NCI-H460 (cell line): ENCODE results near the gene PNKP. TPM values are rescaled to one million over a fixed set of nuclear protein-coding genes. Genes with fewer than 3 reads are reported as not detected.
"Not testable (repeated sequence)": the region's sequence is repeated elsewhere in the genome, so short reads cannot be mapped to it uniquely, and the experiment has no call there.

Source experiments
- DNase-seq: peaks from one replicate; pipeline ENCODE4 v3.0.0-alpha.2; 2016; ENCODE audit warnings: low read depth; ENCODE audit errors: extremely low read depth
- small RNA-seq, 2 experiments: library from RNA; depleted of rRNA; stranded (forward); fragments of <200 nt; gene quantifications; one replicate each; pipeline ENCODE3, GENCODE V24; 2014
- total RNA-seq: library from RNA; depleted of rRNA; stranded (reverse); fragments of >200 nt; shearing (Covaris generic); gene quantifications from 2 replicates; pipeline ENCODE4 v1.2.3, GENCODE V29; 2014; rRNA removed

Gene PNKP
- total RNA-seq, 1 experiment from 2014 or later, result 31.4 TPM

GRCh38 chr19:49829721-49830120, 37.7 kb downstream of the PNKP start:
- DNase-seq, result no peak

DNA sequence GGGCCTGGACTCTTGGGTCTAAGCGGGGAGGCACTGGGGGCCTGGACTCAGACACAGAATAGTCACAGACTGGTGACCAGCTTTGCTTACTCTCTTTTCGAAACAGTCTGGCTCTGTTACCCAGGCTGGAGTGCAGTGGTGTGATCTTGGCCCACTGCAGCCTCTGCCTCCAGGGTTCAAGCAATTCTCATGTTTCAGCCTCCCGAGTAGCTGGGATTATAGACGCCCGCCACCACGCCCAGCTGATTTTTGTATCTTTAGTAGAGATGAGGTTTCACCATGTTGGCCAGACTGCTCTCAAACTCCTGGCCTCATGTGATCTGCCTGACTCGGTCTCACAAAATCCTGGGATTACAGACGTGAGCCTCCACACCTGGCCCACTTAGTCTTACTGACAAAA, 38.2 kb downstream of the PNKP start:
- DNase-seq, result no peak

DNA sequence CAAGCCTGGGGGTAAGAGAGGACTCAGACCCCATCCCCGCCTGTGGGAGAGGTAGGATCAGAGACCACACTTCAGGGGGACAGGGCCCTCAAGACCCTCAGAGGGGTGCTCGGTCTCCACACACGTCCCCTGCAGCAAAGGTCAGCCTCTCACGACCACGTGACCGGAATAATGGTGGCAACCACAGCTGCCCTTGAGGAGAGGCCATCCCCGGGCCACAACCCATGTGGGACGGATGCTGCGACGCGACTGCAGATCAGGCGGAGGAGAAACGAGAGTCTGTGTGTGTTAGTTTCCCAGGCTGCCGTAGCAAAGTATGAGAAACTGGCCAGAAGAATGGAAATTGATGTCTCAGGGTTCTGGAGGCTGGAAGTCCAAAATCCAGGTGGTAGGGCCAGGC, 40.3 kb downstream of the PNKP start:
- DNase-seq, result no peak

DNA sequence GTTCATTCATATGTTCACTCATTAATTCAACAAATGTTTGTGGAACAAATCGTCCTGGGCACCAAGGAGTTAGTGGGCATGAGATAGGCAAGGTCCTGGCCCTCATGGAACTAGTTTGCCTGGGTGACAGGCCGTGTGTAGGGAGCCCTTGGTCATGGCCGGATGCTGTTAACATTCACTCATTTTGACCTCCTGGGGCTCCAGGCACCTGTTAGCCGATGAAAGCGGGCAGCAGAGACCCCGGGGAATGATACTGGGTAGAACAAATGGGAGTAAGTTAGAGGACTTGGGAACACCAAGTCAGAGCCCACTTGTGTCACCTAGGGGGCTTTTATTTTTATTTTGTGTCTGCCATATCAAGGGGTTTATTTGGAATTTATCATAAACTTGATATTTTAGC, 42.7 kb downstream of the PNKP start:
- DNase-seq, result no peak

DNA sequence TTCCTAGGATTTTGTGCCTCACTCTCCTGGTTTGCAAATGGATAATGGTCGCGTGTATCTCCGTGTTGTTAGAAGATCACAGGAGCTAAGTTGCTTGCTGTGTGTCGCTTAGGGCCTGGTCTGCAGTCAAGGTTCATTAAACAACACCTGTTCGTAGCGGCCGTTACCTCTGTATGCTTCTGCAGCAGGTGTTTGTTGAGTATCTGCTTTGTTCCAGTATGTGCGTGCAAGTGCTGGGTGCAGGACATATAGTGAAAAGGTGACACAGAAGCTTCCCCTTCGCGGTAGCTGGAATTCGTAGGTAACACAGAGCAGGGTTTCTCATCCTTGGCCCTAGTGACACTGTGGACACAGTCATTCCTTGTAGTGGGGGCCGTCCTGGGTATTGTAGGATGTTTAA, 43.9 kb downstream of the PNKP start:
- no peak for DNase-seq

DNA sequence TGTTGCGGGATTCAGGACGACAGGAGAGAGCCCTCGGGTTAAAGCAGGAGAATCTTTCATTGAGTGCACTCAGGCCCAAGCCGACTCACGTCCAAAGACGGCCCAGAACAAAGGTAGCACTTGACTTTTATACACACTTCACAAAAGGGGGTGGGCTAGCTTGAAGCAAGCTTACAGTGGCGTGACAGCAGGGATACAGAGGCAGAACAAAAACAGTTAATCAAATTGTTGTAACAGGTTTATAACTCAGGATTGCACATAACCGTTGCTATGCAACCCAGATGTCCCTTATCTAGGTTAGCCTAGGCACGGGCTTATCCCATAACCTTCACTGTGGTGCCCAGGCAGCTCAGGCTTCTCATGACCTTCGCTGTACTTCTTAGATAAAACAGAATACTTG, 47.3 kb downstream of the PNKP start:
- DNase-seq, result no peak

- not testable (repeated sequence) for DNase-seq
Measured at GRCh38 chr19:49819452-49820115, 47.8 kb downstream of the PNKP start.

DNA sequence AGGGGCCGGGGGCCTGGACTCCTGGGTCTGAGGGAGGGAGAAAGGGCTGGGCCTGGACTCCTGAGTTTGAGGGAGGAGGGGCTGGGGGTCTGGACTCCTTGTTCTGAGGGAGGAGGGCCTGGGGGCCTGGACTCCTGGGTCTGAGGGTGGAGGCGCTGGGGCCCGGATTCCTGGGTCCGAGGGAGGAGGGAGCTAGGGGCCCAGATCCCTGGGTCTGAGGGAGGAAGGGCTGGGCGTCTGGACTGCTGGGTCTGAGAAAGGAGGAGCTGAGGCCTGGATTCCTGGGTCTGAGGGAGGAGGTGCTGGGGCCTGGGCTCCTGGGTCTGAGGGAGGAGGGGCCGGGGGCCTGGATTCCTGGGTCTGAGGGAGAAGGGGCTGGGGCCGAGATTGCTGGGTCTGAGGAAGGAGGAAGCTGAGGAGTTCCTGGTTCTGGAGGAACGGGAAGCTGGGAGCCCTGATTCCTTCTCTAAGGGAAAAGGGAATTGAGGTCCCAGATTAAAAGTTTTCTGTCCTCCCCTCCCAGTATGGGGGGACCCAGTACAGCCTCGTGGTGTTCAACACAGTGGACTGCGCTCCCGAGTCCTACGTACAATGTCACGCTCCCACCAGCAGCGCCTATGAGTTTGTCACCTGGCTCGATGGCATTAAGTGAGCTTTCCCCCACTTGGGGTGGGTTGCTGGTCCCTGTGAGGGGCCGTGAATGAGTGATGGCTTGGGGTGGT, 48.6 kb downstream of the PNKP start:
- DNase-seq, result no peak

GRCh38 chr19:49817964-49818648, 49.3 kb downstream of the PNKP start, which contains the start of gene MED25:
MED25 (plus strand) TSS chr19:49818289; CDS start chr19:49818342, 53 bp downstream.
- DNase-seq, result peak; percentile 67

GRCh38 chr19:49816590-49816989, 50.8 kb downstream of the PNKP start:
- DNase-seq, result no peak

GRCh38 chr19:49814010-49814409, 53.4 kb downstream of the PNKP start:
- no peak for DNase-seq

DNA sequence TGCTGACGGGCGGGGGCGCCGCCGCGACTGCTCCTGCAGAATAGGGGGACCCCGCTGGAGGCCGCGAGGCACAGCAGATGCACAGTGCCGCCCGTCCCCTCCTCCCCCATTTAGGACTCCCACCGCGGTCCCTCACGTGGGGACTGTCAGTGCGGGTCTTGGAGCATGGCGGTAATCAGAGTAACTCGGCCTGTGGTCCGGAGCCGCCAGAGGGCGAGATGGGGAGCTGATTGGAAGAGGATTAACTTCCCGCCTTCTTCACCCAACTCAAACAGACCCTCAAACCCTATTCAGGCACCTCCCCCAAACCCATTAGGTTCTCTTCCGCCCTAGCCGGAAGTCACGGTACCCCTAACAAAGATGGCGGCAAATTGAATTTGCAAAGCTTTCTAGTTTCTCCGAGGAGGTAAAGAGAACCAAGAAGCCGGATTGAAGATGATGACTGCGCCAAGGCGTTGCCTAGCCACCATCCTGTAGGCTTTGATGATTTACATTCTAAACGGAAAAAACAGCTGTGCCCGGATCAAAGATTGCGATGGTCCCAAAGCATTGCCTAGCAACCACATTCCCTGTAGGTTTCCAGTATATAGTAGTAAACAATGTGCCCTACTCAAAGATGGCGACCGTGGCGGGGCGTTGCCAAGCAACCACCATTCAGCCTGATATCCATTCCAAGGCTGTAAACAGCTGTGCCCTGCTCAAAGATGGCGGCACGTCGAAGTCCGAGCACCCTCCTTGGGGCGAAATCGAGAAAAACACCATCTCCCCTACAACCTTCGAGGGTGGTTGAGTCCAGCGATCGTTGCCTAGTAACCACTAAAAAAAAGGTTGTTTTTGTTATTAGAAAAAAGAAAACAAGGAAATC, 54.1 kb downstream of the PNKP start, which contains the start of gene FUZ:
FUZ (minus strand) TSS at position 296 of the 865 bp plus-strand sequence; CDS start at position 110, 186 bp downstream.
- DNase-seq, result peak; percentile 92

DNA sequence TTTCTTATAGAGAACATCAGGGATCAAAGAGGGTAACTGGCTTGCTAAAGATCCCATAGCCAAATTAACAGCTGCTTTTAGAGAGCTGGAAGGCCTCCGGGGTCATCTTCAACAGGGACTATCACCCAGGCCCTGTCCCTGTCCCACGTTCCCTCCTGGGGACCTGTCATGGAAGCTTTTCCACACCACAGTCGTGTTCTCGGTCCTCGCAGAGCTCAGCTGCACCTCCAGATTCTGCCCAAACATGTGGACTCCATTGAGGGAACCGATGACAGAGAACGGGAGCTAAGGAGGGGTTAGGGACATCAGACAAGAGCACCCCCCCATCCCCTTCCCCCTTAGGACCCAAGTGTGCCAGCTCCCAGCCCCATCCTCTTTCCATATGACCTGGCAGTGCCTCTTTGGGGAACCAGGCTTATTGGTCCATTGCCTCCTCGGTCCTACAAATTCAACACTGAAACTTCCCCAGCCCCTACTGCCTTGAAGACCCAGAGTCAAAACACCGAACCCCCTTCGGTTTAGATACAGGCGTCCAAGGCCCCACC, 54.9 kb downstream of the PNKP start:
- no peak for DNase-seq

DNA sequence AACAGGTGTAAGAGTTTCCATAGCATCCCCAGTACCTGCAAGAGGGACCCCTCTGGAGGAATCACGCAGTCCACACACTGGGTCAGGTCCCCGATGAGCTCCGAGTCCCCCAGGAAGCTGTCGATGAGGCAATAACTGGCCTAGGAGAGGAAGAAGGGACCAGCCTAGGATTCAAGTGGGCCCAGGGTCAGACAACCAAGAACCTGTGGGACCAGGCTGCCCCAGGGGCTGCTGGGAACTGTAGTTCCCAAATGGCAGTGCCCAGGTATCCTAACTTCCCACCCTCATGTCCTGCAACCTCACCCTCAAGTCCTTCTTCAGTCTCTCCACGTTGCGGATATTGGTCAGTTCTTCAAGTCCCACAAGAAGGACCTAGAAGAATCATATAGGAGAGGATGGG, 56.0 kb downstream of the PNKP start:
- DNase-seq, result no peak

Small RNA genes lying within 50 kb of the gene (small RNA-seq; reads per million reads assigned to genes)
- 0.02 to 0.06 reads per million in 2 experiments for gene MIR4749

Other genes starting within 250 kb of the PNKP start
- gene RRAS, start 227.4 kb downstream of the PNKP start, total RNA-seq, result 17.2 and 19.6 TPM in 2 replicates
- 8.3 and 12.3 TPM in 2 replicates for gene SCAF1, start 225.4 kb downstream of the PNKP start, total RNA-seq
- 36.5 and 38.0 TPM in 2 replicates for gene IRF3, start 201.7 kb downstream of the PNKP start, total RNA-seq
- 16.4 and 17.5 TPM in 2 replicates for gene BCL2L12, start 201.6 kb downstream of the PNKP start, total RNA-seq
- 228 and 254 TPM in 2 replicates for gene PRMT1, start 190.3 kb downstream of the PNKP start, total RNA-seq
- gene ADM5, start 178.0 kb downstream of the PNKP start, total RNA-seq, result 3.1 and 3.2 TPM in 2 replicates
- gene CPT1C, start 176.5 kb downstream of the PNKP start, total RNA-seq, result 1.7 and 2.2 TPM in 2 replicates
- gene TSKS, start 104.3 kb downstream of the PNKP start, total RNA-seq, result not detected in 2 replicates
- 25.6 and 29.1 TPM in 2 replicates for gene AP2A1, start 100.6 kb downstream of the PNKP start, total RNA-seq
- gene FUZ, start 54.3 kb downstream of the PNKP start, total RNA-seq, result 0.14 and 1.0 TPM in 2 replicates
- gene MED25, start 49.3 kb downstream of the PNKP start, total RNA-seq, result 12.5 and 13.4 TPM in 2 replicates
- gene PTOV1, start 16.4 kb downstream of the PNKP start, total RNA-seq, result 24.9 and 25.8 TPM in 2 replicates
- gene AKT1S1, start 9.8 kb upstream of the PNKP start, total RNA-seq, result 16.2 and 17.0 TPM in 2 replicates
- gene TBC1D17, start 10.1 kb upstream of the PNKP start, total RNA-seq, result 6.9 and 9.5 TPM in 2 replicates
- not detected in 2 replicates for gene IL4I1, start 29.3 kb upstream of the PNKP start, total RNA-seq
- 21.7 and 22.5 TPM in 2 replicates for gene ATF5, start 61.6 kb upstream of the PNKP start, total RNA-seq
- 20.5 and 22.3 TPM in 2 replicates for gene NUP62, start 61.9 kb upstream of the PNKP start, total RNA-seq
- not detected in 2 replicates for gene SIGLEC11, start 93.6 kb upstream of the PNKP start, total RNA-seq
- gene VRK3, start 157.8 kb upstream of the PNKP start, total RNA-seq, result 17.8 and 19.4 TPM in 2 replicates
- gene ZNF473, start 158.4 kb upstream of the PNKP start, total RNA-seq, result 9.3 and 9.5 TPM in 2 replicates